ENCODE results near the gene EYS.
"Not testable (repeated sequence)": the region's sequence is repeated elsewhere in the genome, so short reads cannot be mapped to it uniquely, and the experiment has no call there.

Gene EYS

DNA sequence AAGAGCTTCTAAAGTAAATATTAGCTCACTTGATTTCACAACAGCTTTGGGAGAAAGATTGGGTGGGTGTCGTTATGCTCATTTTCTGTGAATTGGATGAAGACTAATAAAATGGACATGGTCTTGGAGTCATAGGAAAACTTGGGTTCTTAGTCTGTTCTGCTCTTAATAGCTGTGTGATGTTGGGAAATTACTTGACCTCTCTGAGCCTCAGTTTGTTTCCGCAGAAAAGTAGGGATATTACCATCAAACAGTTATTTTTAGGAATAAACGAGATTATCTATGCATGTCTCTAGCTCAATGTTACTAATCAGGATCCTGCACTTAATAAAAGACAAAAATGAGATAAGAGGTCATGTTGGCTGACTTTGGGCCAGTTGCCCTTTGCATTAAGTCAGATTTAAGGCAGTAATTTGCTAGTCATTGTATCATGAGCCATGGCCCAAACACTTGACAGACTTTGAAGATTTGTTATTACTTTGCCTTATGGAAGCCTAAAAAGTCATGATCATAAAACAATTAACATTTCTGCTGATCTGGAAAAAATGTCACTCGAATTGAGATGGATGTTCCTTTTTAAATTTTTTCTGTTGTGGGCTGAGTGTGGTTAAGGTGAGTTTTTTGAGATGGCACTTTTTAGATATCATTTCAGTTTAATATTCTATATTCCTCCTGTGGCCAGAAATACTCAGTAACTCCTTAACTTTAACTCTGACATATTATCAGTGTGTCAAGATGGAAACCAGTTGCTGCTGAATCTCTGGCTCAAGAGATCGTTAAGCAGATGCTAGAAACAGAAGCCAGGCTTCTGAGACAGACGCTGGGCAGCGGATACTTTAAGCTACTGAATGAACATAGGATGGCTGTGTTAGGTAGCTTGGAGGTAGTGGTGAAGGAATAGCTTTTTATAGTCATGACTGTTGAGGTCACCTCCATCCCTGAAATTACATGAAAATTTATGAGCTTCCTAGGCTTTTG, 1779.8 kb downstream of the EYS start:
- DNase-seq = no peak

DNA sequence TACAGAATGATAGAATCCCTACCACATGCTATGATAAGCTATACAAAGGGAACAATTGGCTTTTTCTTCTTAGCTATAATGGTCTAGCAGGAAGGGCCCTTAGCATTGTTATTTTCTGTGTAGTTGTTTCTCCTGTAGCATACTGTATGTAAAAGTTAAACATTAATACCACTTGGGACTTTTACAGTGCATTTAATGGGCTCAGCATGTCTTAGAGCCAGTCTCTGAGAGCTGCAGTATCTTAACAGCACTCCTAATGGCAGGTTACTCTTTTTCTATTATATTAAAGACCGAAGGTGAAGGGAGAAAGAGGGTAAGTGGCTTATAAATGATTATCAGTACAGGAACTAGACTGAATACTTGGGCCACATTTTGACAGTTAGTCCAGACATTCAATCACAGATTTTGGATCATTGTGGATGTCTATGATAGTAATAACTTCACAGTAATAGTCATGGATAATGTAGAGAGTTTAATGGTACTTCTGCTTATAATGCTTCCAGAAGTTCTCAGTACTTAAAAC, 1780.7 kb downstream of the EYS start:
- DNase-seq = no peak

DNA sequence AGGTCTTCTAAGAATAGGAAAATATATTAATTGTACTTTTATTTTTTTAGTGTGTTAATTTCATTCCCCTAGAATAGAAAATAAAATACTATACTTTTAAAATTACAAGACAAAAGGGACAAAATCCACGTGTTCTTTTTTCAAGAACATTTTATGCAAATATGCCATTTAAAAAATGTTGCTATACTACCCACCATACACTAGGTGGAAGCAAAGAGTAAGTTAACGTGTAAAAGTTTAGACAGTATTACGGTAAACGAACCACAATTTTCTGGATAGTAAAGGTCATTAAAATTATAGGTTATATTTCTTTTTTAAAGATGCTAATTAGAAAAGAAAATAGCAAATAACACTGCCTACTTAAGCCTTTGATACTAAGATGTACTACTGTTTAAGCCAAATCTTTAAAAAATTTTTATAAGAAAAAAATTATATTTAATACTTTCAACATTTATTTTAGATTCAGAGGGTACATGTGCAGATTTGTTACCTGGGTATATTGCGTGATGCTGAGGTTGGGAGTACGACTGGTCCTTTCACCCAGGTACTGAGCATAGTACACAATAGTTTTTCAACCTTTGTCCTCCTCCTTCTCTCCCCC, 1783.8 kb downstream of the EYS start:
- DNase-seq = no peak

DNA sequence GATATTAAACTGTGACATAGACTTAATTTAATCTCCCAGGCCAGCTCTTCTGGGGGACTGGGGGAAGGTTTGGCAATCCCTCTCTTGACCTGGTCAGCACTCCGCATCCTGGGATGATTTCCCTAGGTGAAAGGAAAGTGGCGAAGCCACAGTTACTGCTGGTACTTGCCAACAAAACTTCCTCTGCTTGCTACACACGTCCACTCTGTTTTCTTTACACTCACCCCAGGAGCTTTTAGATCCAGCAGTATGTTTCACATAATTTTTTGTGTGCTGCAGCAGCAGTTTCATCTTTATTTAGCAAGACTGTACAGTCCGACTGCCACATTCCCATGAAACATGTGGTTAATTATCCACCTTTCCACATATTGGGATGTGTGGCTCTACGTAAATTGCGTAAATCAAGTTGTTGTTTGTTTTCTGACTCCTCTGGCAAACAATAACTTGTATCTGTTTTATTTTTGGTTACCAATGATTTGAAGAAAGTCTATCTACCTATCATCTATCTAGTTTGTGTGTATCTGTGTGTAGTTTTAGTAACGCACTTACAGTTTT, 1787.4 kb downstream of the EYS start:
- DNase-seq = no peak

DNA sequence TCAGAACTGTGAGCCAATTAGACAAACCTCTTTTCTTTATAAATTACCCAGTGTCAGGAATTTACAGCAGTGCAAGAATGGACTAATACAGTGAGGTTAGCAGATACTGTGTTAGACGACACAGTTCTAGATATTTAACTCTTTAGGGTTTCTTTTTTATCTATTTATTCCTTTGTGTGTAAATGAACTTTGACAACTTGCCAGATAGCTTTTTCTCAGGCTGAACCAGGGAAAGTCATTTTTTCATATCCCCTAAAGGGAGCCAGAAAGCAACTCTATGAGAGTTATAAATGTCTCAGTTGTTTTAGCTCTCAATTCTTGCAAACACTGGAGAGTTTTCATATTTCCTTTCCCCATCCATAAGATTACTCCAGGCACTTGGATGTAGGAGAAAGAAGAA, 1794.1 kb downstream of the EYS start:
- no peak for DNase-seq

DNA sequence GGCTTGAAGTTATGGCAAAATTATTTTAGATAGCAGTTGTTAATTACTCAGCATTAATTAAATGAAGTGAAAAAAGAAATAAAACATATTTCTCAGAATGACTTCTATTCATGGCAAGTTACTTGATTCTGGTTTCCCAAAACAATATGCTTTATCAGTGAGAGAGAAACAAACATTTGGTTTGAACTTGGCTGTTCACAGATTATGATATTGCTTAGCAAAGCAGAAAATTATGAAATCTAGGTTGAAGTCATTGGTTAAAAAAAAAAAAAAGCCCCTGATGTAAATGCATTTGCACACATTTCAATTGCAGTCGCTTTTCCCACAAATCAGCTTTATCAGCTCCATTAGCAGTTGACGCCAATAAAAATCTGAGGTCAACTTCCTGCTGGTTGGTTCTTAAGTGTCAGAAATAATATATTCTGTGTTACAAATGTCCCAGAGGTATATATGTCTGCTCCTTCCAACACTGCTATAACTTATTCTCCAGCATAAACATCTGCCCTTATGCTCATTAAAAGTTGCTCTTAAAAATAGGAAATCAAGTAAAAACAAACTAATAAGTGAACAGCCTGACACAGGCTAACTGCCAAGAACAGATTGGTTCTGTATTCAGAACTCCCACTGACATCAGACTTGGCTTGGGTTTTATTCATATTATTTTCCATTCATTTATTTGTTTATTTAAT, 1796.0 kb downstream of the EYS start:
- no peak for DNase-seq

DNA sequence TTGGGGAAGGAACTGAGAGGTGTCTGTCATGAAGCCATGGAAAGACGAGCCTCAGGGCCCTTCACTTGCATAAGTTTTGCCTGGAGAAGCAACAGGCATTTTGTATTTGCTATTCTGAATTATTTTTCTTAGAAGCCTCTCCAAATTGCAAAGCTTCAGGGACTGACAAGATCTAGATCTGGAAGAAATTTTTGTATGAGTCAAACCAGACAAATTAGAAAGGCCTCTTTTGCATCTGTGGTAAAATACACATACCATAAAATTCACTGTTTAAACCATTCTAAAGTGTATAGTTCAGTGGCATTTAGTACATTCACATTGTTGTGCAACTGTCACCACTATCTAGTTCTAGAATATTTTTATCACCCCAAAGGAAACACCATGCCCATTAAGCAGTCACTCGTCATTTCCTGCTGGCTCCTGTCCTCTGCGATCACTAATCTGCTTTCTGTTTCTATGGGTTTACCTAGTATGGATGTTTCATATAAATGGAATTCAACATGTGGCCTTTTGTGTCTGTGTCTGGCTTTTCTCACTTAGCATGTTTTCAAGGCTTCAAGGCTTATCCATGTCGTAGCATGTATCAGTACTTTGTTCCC, 1802.3 kb downstream of the EYS start:
- no peak for DNase-seq

DNA sequence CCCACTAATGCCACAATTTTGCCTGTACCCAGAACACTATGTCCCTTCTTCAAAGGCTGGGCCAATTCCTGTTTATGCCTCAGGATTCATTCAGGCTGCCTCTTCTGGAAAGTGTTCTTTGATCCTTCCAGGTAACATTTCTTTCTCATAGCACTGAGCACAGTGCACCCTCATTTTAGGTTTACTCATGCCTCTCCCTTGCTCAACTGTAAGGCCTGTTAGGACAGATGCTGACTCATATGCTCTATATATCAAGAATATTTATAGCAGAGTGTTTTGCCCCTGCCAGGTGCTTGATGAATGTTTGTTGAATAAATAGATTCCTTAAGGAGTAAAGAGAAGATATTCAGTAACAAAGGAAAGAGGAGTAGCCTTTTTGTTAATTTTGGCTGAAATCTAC, 1807.5 kb downstream of the EYS start:
- no peak for DNase-seq

DNA sequence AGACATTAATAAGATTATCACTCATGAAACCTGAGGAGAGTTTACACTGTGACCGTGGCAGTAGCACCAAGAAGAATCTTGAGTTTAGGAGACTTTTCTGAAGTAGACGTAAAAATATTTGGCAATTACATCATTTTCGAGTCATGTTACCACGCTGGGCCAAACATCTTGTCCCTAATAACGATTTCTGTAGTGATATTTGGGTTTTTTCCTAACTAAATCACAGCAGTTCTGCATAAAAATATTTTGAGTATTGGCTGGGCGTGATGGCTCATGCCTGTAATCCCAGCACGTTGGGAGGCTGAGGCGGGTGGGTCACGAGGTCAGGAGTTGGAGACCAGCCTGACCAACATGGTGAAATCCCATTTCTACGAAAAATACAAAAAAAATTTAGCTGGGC, 1809.1 kb downstream of the EYS start:
- DNase-seq = no peak

DNA sequence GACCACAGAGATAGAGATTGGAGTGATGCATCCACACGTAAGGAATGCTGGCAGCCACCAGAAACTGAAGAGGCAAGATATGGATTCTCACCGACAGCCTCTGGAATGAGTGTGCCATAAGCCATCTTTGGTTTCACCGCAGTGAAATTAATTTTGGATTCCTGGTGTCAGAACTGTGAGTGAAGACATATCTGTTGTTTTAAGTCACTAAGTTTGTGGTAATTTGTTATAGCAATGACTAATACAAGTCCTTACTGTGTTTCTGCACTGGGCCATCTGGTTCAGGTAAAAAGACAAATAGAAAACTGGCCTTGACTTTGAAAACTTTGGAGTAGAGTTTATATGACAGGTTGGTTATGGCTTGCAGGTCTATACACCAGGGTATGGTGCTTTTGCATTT, 1809.6 kb downstream of the EYS start:
- DNase-seq = no peak

DNA sequence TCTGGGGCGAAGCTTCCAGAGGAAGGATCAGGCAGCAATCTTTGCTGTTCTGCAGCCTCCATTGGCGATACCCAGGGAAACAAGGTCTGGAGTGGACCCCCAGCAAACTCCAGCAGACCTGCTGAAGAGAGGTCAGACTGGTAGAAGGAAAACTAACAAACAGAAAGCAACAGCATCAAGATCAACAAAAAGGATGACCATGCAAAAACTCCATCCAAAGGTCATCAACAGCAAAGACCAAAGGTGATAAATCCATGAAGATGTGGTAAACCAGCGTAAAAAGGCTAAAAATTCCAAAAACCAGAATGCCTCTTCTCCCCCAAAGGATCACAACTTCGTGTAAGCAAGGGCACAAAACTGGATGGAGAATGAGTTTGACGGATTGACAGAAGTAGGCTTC, 1818.6 kb downstream of the EYS start:
- no peak for DNase-seq

DNA sequence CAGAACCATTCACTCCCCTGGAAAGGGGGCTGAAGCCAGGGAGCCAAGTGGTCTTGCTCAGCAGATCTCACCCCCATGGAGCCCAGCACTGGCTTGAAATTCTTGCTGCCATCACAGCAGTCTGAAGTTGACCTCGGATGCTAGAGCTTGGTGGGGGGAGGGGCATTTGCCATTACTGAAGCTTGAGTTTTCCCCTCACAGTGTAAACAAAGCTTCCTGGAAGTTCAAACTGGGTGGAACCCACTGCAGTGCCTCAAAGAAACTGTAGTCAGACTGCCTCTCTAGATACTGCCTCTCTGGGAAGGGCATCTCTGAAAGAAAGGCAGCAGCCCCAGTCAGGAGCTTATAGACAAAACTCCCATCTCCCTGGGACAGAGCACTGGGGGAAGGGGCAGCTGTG, 1819.2 kb downstream of the EYS start:
- DNase-seq = not testable (repeated sequence)

DNA sequence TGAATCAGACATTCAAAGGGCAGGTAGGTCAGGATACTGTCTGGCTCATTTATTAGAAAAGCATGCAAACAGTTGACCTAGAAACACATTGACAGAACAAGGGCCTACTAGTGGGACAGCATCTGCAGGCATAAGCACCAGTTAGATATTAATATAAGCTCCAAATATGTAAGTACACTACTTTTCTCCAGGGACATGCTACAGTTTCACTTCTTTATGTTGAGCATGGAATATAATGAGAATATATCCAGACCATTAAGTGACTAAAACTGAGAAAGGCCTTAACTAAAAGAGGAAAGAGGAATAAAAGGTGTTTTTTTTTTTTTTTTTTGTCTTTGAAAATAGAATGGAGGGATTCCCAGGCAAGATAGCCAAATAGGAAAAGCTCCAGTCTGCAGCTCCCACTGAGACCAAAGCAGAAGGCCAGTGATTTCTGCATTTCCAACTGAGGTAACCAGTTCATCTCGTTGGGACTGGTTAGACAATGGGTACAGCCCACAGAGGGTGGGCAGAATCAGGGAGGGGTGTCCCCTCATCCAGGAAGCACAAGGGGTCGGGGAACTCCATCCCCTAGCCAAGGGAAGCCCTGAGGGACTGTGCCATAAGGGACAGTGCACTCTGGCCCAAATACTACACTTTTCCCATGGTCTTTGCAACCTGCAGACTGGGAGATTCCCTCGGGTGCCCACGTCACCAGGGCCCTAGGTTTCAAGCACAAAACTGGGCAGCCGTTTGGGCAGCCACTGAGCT, 1819.8 kb downstream of the EYS start:
- no peak for DNase-seq

DNA sequence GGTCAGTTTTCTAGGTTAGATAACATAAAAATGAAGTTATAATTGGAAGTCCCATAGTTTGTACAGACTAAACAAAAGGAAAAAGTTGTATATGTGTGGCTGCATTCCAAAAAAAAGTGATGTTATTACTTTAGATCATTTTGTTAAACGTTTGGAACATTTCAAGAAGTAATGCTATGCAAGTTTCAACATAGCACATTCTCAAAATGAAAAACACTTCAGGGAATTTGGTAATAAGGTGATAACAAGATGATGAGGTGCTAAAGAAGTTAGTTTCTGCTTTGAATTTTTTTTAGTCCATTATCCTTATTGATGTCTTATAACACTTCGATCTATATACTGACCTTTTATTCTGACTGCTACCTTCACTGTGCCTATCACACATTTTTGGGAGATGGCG, 1820.7 kb downstream of the EYS start:
- no peak for DNase-seq

DNA sequence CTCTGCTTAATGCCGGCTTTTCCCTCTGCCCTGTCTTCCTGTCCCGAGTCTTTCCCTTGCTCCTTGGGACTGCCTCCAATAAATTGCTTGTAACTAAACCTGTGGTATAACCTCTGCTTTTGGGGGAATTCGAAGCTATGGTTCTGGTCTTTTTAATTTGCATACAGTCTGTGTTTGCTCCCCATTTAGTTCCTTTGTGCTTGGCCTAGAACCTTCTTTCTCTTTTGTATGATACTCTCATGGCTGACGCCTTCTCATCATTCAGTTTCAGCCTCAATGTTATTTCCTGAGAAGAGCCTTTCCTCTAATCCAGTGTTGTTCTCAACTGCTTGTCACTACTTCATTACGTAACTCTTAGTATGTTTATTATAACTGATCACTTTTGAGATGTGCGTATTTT, 1823.4 kb downstream of the EYS start:
- DNase-seq = no peak

DNA sequence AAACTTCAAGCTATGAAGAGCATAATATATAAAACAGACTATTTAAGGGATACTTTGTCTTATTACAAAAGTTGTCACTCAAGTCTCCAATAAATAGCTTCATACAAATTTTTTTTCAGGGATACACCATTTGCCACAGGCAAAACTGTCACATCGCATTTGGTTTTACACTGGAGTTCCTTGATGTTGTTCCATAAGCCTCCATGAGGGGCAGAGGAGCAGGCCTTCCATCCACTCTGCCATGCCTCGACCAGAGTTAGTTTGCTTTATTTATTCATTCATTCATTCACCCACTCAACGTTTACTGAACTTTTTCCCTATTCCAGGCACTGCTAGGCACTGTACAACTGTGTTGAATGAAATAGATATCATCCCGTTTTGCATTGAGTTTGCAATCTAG, 1824.8 kb downstream of the EYS start:
- DNase-seq = no peak

DNA sequence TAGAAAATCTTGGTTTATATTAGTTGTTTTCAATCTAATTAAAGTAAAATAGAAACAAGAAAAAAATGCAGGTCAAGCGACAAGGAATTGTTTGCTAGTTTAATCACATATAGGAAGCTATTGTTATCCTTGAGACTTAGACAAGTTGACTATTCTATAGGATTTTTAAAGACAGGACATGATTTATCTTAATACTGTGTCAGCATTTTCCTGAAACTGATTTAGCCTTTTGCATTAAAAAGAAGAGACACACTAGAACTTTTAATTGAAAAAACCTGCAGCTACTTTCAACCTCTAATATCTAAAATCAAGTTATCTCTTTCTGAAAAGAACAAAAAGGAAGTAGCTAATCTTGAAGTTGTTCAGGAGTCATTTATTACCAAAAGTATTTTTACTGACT, 1825.2 kb downstream of the EYS start:
- DNase-seq = no peak

DNA sequence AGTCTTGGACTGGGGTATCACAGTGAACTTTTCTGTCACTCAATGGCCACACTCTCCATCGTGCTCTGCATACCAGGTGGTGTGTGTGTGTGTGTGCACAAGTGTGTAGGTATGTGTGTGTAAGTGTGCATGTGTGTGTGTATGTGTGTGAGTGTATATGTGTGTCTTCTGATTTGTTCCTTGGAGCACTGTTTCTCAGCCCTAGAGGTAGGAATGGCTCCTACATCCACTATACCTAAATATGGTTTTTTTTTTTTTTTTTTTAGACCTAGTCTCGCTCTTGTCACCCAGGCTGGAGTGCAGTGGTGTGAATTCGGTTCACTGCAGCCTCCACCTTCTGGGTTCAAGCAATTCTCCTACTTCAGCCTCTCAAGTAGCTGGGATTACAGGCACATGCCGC, 1834.8 kb downstream of the EYS start:
- no peak for DNase-seq

DNA sequence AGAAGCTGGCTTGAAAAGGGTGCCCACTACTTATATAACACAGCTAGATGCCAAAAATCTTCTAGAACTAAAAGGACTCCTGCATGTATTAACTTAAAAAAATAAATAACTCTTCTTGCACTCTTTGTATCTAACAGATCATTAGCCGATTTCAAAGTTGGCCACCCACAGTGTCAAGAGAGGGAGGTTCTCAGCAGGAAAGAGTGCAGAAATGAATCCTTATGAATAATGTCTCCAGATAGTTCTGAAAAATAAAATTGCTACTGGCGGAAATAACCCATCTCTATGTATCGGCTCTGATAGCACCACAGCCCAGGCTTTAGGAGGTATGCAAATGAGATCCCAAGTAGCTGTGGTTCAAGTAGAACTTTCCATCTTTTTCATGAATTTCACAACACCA, 1838.7 kb downstream of the EYS start:
- DNase-seq = no peak

DNA sequence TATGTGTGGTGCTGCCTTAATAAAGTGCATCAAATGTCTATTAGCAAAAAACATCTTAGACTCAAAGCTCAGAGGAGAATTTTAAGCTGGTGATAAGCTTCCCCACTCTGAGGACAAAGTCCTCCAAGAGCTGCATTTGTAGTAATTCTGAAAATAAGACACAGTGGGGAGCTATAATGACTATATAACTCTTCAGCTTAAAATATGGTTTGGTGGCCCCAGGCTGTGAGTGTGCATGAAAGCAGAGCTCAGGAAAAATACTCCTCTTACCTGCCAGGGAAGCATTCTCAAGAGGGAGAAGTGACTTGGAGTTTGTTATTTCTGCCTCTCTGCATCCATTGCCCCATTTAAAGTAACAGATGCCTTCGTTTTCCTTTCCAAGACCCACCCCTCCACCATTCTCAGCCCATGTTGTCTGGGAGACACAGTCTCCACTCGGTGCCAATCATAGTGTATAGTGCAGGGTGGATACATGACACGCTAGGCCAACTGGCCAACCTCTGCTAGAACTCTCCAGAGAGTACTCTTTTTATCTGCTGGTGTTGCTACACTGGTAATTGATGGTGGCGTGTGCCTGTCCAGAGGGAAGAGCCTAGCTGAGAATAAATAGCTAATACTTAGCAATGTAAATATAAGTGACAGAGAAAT, 1842.2 kb downstream of the EYS start:
- no peak for DNase-seq

DNA sequence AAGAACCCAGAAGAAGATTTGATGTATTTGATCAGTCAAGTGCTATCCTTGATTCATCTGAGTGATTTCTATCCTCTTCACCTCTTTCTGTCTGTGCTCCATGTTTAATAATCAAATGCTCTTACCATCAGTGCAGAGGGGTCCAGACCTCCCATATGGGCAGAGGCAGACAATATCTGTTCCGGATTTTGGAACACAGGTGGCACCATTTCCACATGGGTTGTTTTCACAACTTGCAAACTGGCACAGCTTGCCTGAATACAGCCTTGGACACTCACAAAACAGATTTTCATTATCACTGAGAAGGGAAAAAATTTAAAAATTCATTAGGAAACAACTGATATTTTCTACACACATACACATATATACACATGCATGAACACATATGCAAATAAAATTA, 1843.0 kb downstream of the EYS start:
- no peak for DNase-seq
